NCI-H1048 (cell line): Measurements from ENCODE around the gene SLC16A10.
"Not testable (repeated sequence)": the region's sequence is repeated elsewhere in the genome, so short reads cannot be mapped to it uniquely, and the experiment has no call there.

ENCODE experiments used
- DNase-seq: peaks from one replicate; lab custom pipeline; 2025; lab: John Stamatoyannopoulos, UW

SLC16A10 gene

DNA sequence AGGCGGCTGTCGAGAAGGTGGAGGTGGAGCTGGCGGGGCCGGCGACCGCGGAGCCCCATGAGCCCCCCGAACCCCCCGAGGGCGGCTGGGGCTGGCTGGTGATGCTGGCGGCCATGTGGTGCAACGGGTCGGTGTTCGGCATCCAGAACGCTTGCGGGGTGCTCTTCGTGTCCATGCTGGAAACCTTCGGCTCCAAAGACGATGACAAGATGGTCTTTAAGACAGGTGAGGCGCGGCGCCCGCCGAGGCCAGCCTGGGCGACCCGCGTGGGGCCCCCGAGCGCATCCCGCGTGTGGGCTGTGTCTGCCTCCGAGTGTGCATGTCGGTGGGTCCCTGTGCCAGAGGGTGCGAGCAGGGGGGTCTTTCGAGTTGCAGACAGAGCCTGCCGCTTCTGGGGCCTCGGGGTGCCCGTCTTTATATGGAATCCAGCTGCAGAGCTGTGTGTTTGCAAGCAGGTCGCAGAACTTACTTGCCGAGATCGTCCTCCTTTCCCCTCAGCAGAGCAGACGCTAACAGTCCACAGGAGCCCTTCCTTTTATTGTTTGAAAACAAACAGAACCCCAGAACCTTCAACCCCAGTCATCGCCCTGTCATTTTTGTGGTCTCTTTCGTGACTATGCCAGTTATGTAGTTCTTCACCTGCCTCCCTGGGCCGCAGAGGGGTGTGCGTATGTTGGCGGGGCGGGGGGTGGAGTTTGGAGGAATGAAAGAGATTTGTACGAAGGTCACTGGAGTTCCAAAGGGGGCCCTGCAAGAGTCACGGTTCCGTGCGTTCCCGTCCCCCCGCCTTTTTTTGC is 766 bp downstream of the SLC16A10 start:
- DNase-seq, result no peak

DNA sequence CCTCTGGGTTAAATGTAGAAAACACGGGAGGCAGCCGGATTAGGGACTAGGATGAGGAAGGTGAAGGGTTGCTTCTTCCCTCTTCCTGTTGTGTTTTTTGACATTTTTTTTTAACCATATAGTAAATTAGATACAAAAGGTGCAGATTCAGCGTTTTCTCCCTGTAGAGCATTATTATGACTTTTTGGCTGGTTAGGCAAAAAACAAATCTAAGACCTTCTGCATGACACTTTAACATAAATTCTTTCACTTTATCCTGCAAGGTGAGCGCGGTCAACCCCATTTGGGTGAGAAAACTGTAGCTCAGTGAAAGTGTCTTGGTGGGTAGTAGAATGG is 1.3 kb downstream of the SLC16A10 start:
- DNase-seq, result no peak

- no peak for DNase-seq
Measured at GRCh38 chr6:111090766-111091165, 3.5 kb downstream of the SLC16A10 start.

GRCh38 chr6:111091987-111092386 is 4.7 kb downstream of the SLC16A10 start:
- DNase-seq, result no peak

DNA sequence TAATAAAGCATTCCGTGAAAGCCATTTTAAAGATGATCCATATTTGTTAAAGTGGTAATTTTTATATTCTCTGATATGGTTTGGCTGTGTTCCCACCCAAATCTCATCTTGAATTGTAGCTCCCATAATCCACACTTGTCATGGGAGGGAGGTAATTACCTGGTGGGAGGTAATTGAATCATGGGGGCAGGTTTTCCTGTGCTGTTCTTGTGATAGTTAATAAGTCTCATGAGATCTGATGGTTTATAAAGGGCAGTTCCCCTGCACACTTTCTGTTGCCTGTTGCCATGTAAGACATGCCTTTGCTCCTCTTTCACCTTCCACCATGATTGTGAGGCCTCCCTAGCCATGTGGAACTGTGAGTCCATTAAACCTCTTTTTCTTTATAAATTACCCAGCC is 8.2 kb downstream of the SLC16A10 start:
- not testable (repeated sequence) for DNase-seq

GRCh38 chr6:111096246-111096645 is 8.9 kb downstream of the SLC16A10 start:
- DNase-seq, result no peak

DNA sequence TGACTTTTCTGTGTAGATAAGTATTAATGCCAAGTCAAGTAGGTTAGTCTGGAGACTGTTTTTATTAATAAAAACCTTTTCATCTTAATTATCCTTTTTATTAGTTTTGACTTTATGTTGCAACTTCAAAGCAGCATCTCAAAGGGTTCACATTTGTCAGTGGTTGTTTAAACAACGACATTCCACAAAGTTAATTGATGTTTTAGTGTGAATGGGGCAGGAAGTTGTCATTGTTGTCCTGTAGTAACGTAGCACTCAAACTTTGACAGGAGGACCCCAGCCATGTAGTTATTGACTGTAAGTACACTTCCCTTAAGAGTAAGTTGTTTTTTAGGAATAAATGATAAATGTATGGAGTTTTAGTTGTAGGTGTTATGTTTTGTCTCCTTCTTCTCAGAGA is 11.3 kb downstream of the SLC16A10 start:
- DNase-seq, result no peak

- DNase-seq, result no peak
Measured at GRCh38 chr6:111101987-111102386, 14.7 kb downstream of the SLC16A10 start.

GRCh38 chr6:111105578-111105977 is 18.3 kb downstream of the SLC16A10 start:
- no peak for DNase-seq

- DNase-seq, result no peak
Measured at GRCh38 chr6:111107589-111107988, 20.3 kb downstream of the SLC16A10 start.

GRCh38 chr6:111110036-111110435 is 22.7 kb downstream of the SLC16A10 start:
- DNase-seq, result no peak

- no peak for DNase-seq
Measured at GRCh38 chr6:111113336-111114086, 26.2 kb downstream of the SLC16A10 start.

- no peak for DNase-seq
Measured at GRCh38 chr6:111114087-111114443, 26.8 kb downstream of the SLC16A10 start.

- no peak for DNase-seq
Measured at GRCh38 chr6:111114482-111114881, 27.2 kb downstream of the SLC16A10 start.

GRCh38 chr6:111118826-111119225 is 31.5 kb downstream of the SLC16A10 start:
- no peak for DNase-seq

DNA sequence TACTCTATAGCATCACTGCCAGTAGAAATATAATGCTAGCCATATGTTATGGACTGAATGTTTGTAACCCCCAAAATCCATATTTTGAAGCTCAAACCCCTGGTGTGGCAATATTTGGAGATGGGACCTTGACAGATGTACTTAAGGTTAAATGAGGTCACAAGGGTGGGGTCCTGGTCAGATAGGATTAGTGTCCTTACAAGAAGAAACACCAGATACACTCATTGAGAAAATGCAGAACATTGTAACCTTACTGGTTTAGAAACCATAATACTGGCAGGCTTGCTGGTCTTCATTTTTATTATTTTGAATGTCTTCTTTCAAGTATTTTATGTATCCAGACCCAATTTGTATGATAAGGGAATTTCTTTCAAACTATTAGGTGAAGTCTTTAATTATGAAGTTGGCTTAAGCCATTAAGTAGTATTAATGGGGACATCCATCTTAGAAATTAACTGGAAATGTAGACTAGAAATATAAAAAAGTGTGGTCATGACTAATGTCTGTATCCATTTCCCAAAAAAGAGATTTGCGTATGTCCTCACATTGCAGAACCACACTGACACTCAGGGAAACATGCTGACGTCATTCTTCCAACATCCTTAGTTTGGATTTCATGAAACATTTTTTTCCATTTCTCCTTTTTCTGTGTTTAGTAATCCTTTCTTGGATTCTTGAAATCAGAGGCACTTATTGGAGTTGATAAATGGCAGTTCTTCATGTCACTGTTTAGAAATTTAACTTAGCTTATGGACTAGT is 32.4 kb downstream of the SLC16A10 start:
- DNase-seq, result no peak

DNA sequence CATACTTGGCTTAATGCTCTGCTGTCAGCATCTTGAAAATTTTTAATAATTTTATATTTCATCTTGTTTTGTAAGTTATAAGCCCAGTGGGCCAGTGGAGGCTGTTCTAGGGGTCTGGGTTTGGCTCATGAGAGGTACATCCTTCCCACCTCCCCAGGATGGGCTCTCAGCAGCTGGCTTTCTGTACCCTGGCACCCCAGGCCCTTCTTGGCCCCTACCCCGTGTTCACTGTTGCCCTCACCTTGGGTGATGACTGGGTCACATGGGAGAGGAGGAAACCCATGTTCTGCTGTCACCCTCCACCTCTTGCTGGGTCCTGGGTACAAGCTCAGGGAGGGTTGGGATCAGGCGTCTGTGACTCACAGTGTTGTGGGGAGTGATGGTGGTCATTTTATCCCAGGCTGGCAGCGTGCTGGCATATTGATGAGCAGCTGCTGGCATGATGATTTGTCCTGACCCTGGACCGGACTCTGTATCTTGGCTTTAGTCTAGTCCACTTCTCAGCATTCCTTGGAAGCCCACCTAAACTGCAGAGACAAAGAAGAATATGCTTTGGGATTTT is 34.6 kb downstream of the SLC16A10 start:
- no peak for DNase-seq

DNA sequence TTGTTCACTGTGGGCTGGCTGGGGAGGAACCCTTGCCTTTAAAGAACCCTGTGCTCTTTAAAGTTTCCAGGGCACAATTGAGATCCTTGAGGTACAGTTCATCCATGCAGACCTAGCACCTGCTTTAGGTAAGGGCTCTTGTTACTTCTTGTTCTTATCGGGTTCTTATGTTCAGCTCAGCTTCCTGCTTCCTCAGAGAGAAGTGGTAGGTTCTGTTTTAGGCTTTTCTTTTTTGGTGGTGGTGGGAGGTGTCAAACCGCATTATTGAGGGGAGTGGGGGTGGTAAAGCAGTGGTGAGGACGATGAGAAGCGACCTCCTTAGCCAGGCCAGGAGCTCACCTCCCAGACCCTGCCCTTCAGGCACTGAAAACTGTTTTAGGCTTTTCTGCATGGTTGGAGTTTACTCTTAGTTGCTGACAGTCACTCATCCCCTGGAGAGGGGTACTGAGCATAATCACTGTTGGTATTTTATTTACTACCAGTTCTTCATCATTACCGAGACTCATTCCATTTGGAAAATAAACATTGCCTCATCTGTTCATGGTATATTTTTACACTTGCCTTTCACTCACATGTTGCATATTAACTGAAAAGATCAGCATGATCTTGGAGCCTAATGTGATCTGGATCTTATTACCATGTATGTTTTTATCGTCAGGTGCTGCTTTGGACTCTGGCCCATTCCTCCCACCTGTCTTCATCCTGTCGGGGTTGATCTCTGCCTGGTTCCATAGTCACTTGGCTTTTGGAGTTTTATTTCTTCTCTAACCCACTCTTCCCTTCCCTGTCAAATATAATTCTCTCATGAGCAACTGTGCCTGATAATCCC is 35.4 kb downstream of the SLC16A10 start:
- no peak for DNase-seq

DNA sequence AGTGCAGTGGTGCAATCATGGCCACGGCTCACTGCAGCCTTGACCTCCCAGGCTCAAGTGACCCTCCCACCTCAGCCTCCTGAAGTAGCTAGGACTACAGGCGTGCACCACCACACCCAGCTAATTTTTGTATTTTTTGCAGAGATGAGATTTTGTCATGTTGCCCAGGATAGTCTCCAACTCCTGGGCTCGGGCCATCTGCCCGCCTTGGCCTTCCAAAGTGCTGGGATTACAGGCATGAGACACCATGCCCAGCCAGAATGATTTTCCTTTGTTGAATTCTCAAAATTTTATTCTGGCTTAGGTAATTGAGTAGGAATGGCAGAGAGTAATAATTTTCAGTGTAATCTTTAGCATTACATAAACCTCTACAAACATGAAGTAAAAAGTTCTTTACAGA is 37.1 kb downstream of the SLC16A10 start:
- DNase-seq, result no peak

DNA sequence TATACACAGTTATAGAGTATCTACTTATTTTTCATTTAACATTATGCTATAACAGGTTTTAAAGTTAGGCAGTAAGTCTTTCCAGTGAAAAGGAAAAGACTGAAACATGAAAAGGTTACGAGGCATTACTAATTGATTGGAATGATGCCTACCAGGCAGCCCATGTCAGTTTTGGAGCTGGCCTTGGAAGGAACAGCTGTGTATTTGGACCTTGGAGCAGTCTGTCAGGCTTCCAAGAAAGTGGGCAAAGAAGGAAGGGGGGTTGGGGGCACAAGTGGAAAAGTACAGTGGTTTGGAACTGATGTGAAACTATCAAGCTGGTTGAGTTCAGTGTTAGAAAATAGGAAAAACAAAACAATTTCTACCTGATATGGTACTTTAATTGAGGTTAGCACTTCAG is 41.7 kb downstream of the SLC16A10 start:
- DNase-seq, result no peak

DNA sequence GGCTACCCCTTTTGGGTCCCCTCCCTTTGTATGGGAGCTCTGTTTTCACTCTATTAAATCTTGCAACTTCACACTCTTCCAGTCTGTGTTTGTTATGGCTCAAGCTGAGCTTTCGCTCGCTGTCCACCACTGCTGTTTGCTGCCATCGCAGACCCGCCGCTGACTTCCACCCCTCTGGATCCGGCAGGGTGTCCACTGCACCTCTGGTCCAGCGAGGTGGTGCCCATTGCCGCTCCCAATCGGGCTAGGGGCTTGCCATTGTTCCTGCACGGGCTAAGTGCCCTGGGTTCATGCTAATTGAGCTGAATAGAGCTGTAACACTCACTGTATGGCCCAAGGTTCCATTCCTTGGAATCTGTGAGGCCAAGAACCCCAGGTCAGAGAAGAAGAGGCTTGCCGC is 43.7 kb downstream of the SLC16A10 start:
- DNase-seq, result not testable (repeated sequence)

GRCh38 chr6:111132669-111133068 is 45.4 kb downstream of the SLC16A10 start:
- DNase-seq, result not testable (repeated sequence)
